ENCODE data around the gene MFSD2A.

The MFSD2A gene

GRCh38 chr1:39940980-39941871 lies 13.7 kb upstream of the MFSD2A start:
- H3K9me2 ChIP-seq (replicated peaks; ENCODE audit: low read depth, low read length), result no peaks in the 10 kb centered on the region
- H3K4me2 ChIP-seq (ENCODE audit: low read depth, low read length, poor library complexity, severe bottlenecking), result no peak overlapping the region
- H3K36me3 ChIP-seq (ENCODE audit: insufficient read depth, low read length), result no peaks in the 10 kb centered on the region
- H3K9me3 ChIP-seq (ENCODE audit: insufficient read depth, low read depth, low read length), result no peaks in the 10 kb centered on the region
- H3K79me2 ChIP-seq (ENCODE audit: insufficient read depth, low read length), result no peaks in the 10 kb centered on the region
- no peaks in the 10 kb centered on the region for H3K4me1 ChIP-seq (ENCODE audit: insufficient read depth, low read length, poor library complexity, severe bottlenecking)
- TF ChIP-seq CTCF (conservative IDR thresholded peaks at IDR 0.05; ENCODE audit: low read length), result no peak
- TF ChIP-seq EZH2phosphoT487 (IDR thresholded peaks at IDR 0.05; ENCODE audit: borderline replicate concordance), result no peak
- no peaks in the 10 kb centered on the region for H3K27me3 ChIP-seq (ENCODE audit: insufficient read depth, low read length, poor library complexity, severe bottlenecking)
- no peaks in the 10 kb centered on the region for H3F3A ChIP-seq (ENCODE audit: low read depth)
- H2AFZ ChIP-seq (ENCODE audit: low read length), result no peak overlapping the region
- H3K9ac ChIP-seq (ENCODE audit: low read depth, low read length, poor library complexity, severe bottlenecking), result no peak overlapping the region
- H3K4me3 ChIP-seq (ENCODE audit: low read length, poor library complexity, severe bottlenecking), result no peak overlapping the region
- no peaks in the 10 kb centered on the region for H4K20me1 ChIP-seq (ENCODE audit: insufficient read depth, low read length, poor library complexity, severe bottlenecking)

- no peak overlapping the region for H2AFZ ChIP-seq (ENCODE audit: low read length)
- no peaks in the 10 kb centered on the region for H4K20me1 ChIP-seq (ENCODE audit: insufficient read depth, low read length, poor library complexity, severe bottlenecking)
- H3K9me2 ChIP-seq (replicated peaks; ENCODE audit: low read depth, low read length), result no peaks in the 10 kb centered on the region
- TF ChIP-seq CTCF (conservative IDR thresholded peaks at IDR 0.05; ENCODE audit: low read length) (no peak), EZH2phosphoT487 (IDR thresholded peaks at IDR 0.05; ENCODE audit: borderline replicate concordance) (no peak)
- no peaks in the 10 kb centered on the region for H3K9me3 ChIP-seq (ENCODE audit: insufficient read depth, low read depth, low read length)
- no peaks in the 10 kb centered on the region for H3K4me1 ChIP-seq (ENCODE audit: insufficient read depth, low read length, poor library complexity, severe bottlenecking)
- H3K4me2 ChIP-seq (ENCODE audit: low read depth, low read length, poor library complexity, severe bottlenecking), result no peak overlapping the region
- no peaks in the 10 kb centered on the region for H3F3A ChIP-seq (ENCODE audit: low read depth)
- no peak overlapping the region for H3K9ac ChIP-seq (ENCODE audit: low read depth, low read length, poor library complexity, severe bottlenecking)
- H3K27me3 ChIP-seq (ENCODE audit: insufficient read depth, low read length, poor library complexity, severe bottlenecking), result no peaks in the 10 kb centered on the region
- no peak overlapping the region for H3K4me3 ChIP-seq (ENCODE audit: low read length, poor library complexity, severe bottlenecking)
- H3K36me3 ChIP-seq (ENCODE audit: insufficient read depth, low read length), result no peaks in the 10 kb centered on the region
- no peaks in the 10 kb centered on the region for H3K79me2 ChIP-seq (ENCODE audit: insufficient read depth, low read length)
Measured at GRCh38 chr1:39943471-39944290, 11.3 kb upstream of the MFSD2A start.

- no peak overlapping the region for H2AFZ ChIP-seq (ENCODE audit: low read length)
- TF ChIP-seq EZH2phosphoT487 (IDR thresholded peaks at IDR 0.05; ENCODE audit: borderline replicate concordance) (no peak), CTCF (conservative IDR thresholded peaks at IDR 0.05; ENCODE audit: low read length) (no peak)
- no peaks in the 10 kb centered on the region for H3K27me3 ChIP-seq (ENCODE audit: insufficient read depth, low read length, poor library complexity, severe bottlenecking)
Measured at GRCh38 chr1:39944410-39945112, 10.4 kb upstream of the MFSD2A start.

More at GRCh38 chr1:39944410-39945112, 10.4 kb upstream of the MFSD2A start:
- H3K4me2 ChIP-seq (ENCODE audit: low read depth, low read length, poor library complexity, severe bottlenecking), result no peak overlapping the region
- H4K20me1 ChIP-seq (ENCODE audit: insufficient read depth, low read length, poor library complexity, severe bottlenecking), result no peaks in the 10 kb centered on the region
- no peaks in the 10 kb centered on the region for H3F3A ChIP-seq (ENCODE audit: low read depth)
- no peaks in the 10 kb centered on the region for H3K36me3 ChIP-seq (ENCODE audit: insufficient read depth, low read length)
- no peaks in the 10 kb centered on the region for H3K9me2 ChIP-seq (replicated peaks; ENCODE audit: low read depth, low read length)
- no peaks in the 10 kb centered on the region for H3K79me2 ChIP-seq (ENCODE audit: insufficient read depth, low read length)
- H3K9ac ChIP-seq (ENCODE audit: low read depth, low read length, poor library complexity, severe bottlenecking), result no peak overlapping the region
- H3K9me3 ChIP-seq (ENCODE audit: insufficient read depth, low read depth, low read length), result no peaks in the 10 kb centered on the region
- H3K4me1 ChIP-seq (ENCODE audit: insufficient read depth, low read length, poor library complexity, severe bottlenecking), result no peaks in the 10 kb centered on the region
- H3K4me3 ChIP-seq (ENCODE audit: low read length, poor library complexity, severe bottlenecking), result no peak overlapping the region

Data from Loucy (cell line).